Prostate gland (tissue), 2 donors: ENCODE results near the gene ABCA8.

ENCODE experiments used
- POLR2A ChIP-seq: fragments of 450-650 bp; IDR thresholded peaks from one replicate; pipeline ENCODE4 v1.6.1; 2016; ENCODE audit warnings: antibody characterized with exemption, mild to moderate bottlenecking
- POLR2AphosphoS5 ChIP-seq: sonication (generic); formaldehyde crosslinking; IDR thresholded peaks from one replicate; pipeline ENCODE4 v1.6.1; 2017; ENCODE audit warnings: antibody characterized with exemption
- TF ChIP-seq, protein P1 (sequence below), 4 experiments: fragments of 200-600 bp in 2 of 4; fragments of 450-650 bp in 2 of 4; sonication (generic) in 2 of 4; IDR thresholded peaks; 1 replicate in 3 of 4; 2 replicates in 1 of 4; pipeline ENCODE4 v1.5.1; 2016 to 2019; ENCODE audit warnings: antibody characterized with exemption in 4 of 4, mild to moderate bottlenecking in 2 of 4, moderate library complexity in 2 of 4

- TF ChIP-seq POLR2A, result no peak
- TF ChIP-seq POLR2AphosphoS5, result no peak
- TF ChIP-seq, protein P1, sequence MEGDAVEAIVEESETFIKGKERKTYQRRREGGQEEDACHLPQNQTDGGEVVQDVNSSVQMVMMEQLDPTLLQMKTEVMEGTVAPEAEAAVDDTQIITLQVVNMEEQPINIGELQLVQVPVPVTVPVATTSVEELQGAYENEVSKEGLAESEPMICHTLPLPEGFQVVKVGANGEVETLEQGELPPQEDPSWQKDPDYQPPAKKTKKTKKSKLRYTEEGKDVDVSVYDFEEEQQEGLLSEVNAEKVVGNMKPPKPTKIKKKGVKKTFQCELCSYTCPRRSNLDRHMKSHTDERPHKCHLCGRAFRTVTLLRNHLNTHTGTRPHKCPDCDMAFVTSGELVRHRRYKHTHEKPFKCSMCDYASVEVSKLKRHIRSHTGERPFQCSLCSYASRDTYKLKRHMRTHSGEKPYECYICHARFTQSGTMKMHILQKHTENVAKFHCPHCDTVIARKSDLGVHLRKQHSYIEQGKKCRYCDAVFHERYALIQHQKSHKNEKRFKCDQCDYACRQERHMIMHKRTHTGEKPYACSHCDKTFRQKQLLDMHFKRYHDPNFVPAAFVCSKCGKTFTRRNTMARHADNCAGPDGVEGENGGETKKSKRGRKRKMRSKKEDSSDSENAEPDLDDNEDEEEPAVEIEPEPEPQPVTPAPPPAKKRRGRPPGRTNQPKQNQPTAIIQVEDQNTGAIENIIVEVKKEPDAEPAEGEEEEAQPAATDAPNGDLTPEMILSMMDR (IDR thresholded peaks at IDR 0.05), result no peak
Measured at GRCh38 chr17:68937890-68938514, 17.2 kb downstream of the ABCA8 start.
